DOHH2 (cell line): ENCODE data around the gene MED13L.

Experiments
- CTCF ChIP-seq: fragments of 200-600 bp; sonication (generic); IDR thresholded peaks from one replicate; pipeline ENCODE4 v1.5.1; 2014; ENCODE audit warnings: antibody characterized with exemption, mild to moderate bottlenecking, low read depth, low read length; ENCODE audit not compliant: poor library complexity, severe bottlenecking
- EZH2phosphoT487 ChIP-seq: fragments of 200-600 bp; sonication (generic); IDR thresholded peaks from 2 replicates; pipeline ENCODE4 v1.6.1; 2017; ENCODE audit warnings: borderline replicate concordance, mild to moderate bottlenecking, antibody characterized with exemption, low read length, moderate library complexity, mixed read lengths

GRCh38 chr12:116317986-116318575 lies 40.6 kb upstream of the MED13L start:
- TF ChIP-seq CTCF (no peak), EZH2phosphoT487 (no peak)
